OCI-M2 (cell line): ENCODE results near the gene ADGRA1.

ENCODE experiments used
- DNase-seq: peaks from one replicate; lab custom pipeline; 2025; ENCODE audit not compliant: unreplicated experiment; lab: John Stamatoyannopoulos, UW

ADGRA1 gene

GRCh38 chr10:133160826-133161471, 73.2 kb downstream of the ADGRA1 start:
- no peak for DNase-seq

GRCh38 chr10:133161486-133162109, 73.9 kb downstream of the ADGRA1 start:
- no peak for DNase-seq

GRCh38 chr10:133162178-133162909, 74.6 kb downstream of the ADGRA1 start:
- no peak for DNase-seq

- DNase-seq, result no peak
Measured at GRCh38 chr10:133162910-133163856, 75.5 kb downstream of the ADGRA1 start.

GRCh38 chr10:133163889-133164815, 76.4 kb downstream of the ADGRA1 start:
- no peak for DNase-seq

GRCh38 chr10:133164816-133165555, 77.3 kb downstream of the ADGRA1 start:
- DNase-seq, result no peak

- no peak for DNase-seq
Measured at GRCh38 chr10:133165556-133166503, 78.1 kb downstream of the ADGRA1 start.

GRCh38 chr10:133166504-133166827, 78.7 kb downstream of the ADGRA1 start:
- DNase-seq, result no peak

- no peak for DNase-seq
Measured at GRCh38 chr10:133166828-133167692, 79.3 kb downstream of the ADGRA1 start.

- no peak for DNase-seq
Measured at GRCh38 chr10:133167693-133168616, 80.2 kb downstream of the ADGRA1 start.

GRCh38 chr10:133168617-133169031, 80.9 kb downstream of the ADGRA1 start:
- DNase-seq, result no peak

- DNase-seq, result no peak
Measured at GRCh38 chr10:133169173-133169947, 81.6 kb downstream of the ADGRA1 start.

GRCh38 chr10:133170092-133170491, 82.4 kb downstream of the ADGRA1 start:
- DNase-seq, result no peak

GRCh38 chr10:133173860-133174640, 86.3 kb downstream of the ADGRA1 start:
- no peak for DNase-seq
